Sigmoid colon (tissue), 7 donors: ENCODE results near the gene FAM83B. TPM values are rescaled to one million over a fixed set of nuclear protein-coding genes. Genes with fewer than 3 reads are reported as not detected.
"Not testable (repeated sequence)": the region's sequence is repeated elsewhere in the genome, so short reads cannot be mapped to it uniquely, and the experiment has no call there.

ENCODE experiments used
- DNase-seq: peaks from one replicate; pipeline ENCODE4 v3.0.0-alpha.2; 2019
- H3K27ac ChIP-seq, 4 donors: fragments of 200-600 bp; sonication (generic); one replicate each; pipeline ENCODE4 v1.5.1; 2016 to 2019; ENCODE audit warnings: mild to moderate bottlenecking in 1 of 4
- H3K27me3 ChIP-seq, 3 donors: fragments of 200-600 bp; sonication (generic); one replicate each; pipeline ENCODE4 v1.5.1; 2019; ENCODE audit warnings: mild to moderate bottlenecking in 1 of 3
- H3K36me3 ChIP-seq, 4 donors: fragments of 200-600 bp; sonication (generic); one replicate each; pipeline ENCODE4 v1.5.1; 2016 to 2019
- H3K4me1 ChIP-seq, 4 donors: fragments of 200-600 bp; sonication (generic); one replicate each; pipeline ENCODE4 v1.5.1; 2017 to 2019
- H3K4me3 ChIP-seq, 4 donors: fragments of 200-600 bp; sonication (generic); one replicate each; pipeline ENCODE4 v1.5.1; 2017 to 2019; ENCODE audit warnings: mild to moderate bottlenecking in 2 of 4, moderate library complexity in 1 of 4
- H3K9me3 ChIP-seq, 4 donors: fragments of 200-600 bp in 3 of 4; sonication (generic) in 3 of 4; one replicate each; pipeline versions ENCODE4 v1.5.1 to v1.6.1; 2013 to 2019
- EP300 ChIP-seq, 4 donors: sonication (generic); formaldehyde crosslinking; IDR thresholded peaks; one replicate each; pipeline ENCODE4 v1.6.1; 2017; ENCODE audit warnings: antibody characterized with exemption in 4 of 4
- POLR2A ChIP-seq, 2 donors: fragments of 450-650 bp; IDR thresholded peaks; one replicate each; pipeline ENCODE4 v1.6.1; 2016; ENCODE audit warnings: antibody characterized with exemption in 2 of 2, mild to moderate bottlenecking in 2 of 2, moderate library complexity in 2 of 2
- POLR2AphosphoS5 ChIP-seq, 4 donors: sonication (generic); formaldehyde crosslinking; IDR thresholded peaks; one replicate each; pipeline ENCODE4 v1.6.1; 2017; ENCODE audit warnings: antibody characterized with exemption in 4 of 4
- WGBS, 2 donors: extraction: QIAGEN DNeasy Blood & Tissue Kit; methylation state at CpG; one replicate each; pipeline ENCODE4 v1.1.7; 2013; 5-methylcytosine and 5-hydroxymethylcytosine counted together
- intact Hi-C: fragments of 100-400 bp; cut with DNase I; formaldehyde crosslinking; loops from one replicate; pipeline ENCODE4 v1.15.1; 2023
- polyA plus RNA-seq, 3 donors: library from polyadenylated mRNA; stranded (reverse); fragments of 200-250 nt; gene quantifications; one replicate each; pipeline ENCODE4 v1.2.3, GENCODE V29; 2013
- total RNA-seq, 4 donors: library from RNA; depleted of rRNA; stranded (reverse); fragments of >200 nt; gene quantifications; one replicate each; pipeline ENCODE4 v1.1.0, GENCODE V29; 2016
- TF ChIP-seq, protein P1 (sequence below), 4 experiments: fragments of 450-650 bp in 3 of 4; fragments of 200-600 bp in 1 of 4; IDR thresholded peaks; one replicate each; pipeline ENCODE4 v1.5.1; 2016 to 2019; ENCODE audit warnings: antibody characterized with exemption in 4 of 4, mild to moderate bottlenecking in 3 of 4, moderate library complexity in 2 of 4
- donor health status: healthy with polysubstance abuse.
- donor health status: Bipolar disorder and iron deficiency.
- donor health status: healthy.

The FAM83B gene
- total and polyA plus RNA-seq, 7 donors: under 0.01 to 5.1 (median 4.2) TPM; not detected in 3

DNA sequence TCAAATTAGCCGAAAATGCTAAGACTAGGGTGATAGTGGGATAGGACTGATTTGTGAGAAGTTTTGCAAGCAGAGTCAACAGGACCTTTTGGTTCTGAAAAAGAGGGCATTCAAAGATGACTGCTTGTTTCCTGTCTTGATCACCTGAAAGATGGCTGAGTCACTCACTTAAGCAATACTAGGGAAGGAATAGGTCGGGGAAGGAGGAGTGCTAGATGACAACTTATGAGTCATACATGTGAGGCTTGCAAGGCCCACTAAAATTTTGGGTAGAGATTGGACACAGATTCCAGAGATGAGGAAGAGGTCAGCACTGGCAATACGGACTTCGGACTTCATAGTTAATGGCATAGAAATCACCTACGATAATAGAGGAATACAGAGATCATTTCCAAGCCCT, 89.2 kb downstream of the FAM83B start:
- H3K36me3 ChIP-seq: no peaks in the 10 kb centered on the region
- no peak overlapping the region for H3K4me3 ChIP-seq
- H3K27me3 ChIP-seq: no peaks in the 10 kb centered on the region
- peaks cover 0 to 8% (median 2%) of the 10 kb centered on the region in 4 donors for H3K9me3 ChIP-seq
- DNase-seq: no peak
- no peak overlapping the region for H3K27ac ChIP-seq
- intact Hi-C loops: no loop called here
- 69 to 79% methylated on average over 5 of the region's 5 CpGs for WGBS, 2 donors
- H3K4me1 ChIP-seq: no peaks in the 10 kb centered on the region
- TF ChIP-seq, protein P1, sequence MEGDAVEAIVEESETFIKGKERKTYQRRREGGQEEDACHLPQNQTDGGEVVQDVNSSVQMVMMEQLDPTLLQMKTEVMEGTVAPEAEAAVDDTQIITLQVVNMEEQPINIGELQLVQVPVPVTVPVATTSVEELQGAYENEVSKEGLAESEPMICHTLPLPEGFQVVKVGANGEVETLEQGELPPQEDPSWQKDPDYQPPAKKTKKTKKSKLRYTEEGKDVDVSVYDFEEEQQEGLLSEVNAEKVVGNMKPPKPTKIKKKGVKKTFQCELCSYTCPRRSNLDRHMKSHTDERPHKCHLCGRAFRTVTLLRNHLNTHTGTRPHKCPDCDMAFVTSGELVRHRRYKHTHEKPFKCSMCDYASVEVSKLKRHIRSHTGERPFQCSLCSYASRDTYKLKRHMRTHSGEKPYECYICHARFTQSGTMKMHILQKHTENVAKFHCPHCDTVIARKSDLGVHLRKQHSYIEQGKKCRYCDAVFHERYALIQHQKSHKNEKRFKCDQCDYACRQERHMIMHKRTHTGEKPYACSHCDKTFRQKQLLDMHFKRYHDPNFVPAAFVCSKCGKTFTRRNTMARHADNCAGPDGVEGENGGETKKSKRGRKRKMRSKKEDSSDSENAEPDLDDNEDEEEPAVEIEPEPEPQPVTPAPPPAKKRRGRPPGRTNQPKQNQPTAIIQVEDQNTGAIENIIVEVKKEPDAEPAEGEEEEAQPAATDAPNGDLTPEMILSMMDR (IDR thresholded peaks at IDR 0.05): no peak
- TF ChIP-seq POLR2AphosphoS5 (IDR thresholded peaks at IDR 0.05) (no peak), EP300 (IDR thresholded peaks at IDR 0.05) (no peak), POLR2A (IDR thresholded peaks at IDR 0.05) (no peak)

DNA sequence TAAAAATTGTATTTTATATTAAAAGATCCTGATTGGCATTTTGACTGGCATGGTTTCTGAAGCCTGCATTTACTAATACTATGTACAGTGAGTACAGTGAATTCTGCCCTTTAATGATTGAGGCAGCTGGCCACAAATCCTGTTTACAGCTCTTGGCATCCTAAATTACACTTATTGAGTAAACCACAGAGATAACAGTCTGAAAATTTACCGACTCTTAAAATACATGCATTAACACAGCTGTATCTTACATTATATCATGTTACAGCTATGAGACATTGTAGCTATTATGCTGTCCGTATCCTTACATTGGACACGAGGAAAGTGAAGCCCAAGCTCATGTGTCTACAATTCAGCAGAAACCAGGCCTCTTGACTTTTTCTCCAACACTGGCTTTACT, 90.8 kb downstream of the FAM83B start:
- WGBS, 2 donors: 60 to 75% methylated on average over 3 of the region's 3 CpGs
- H3K27me3 ChIP-seq: no peaks in the 10 kb centered on the region
- TF ChIP-seq POLR2A (IDR thresholded peaks at IDR 0.05) (no peak), POLR2AphosphoS5 (IDR thresholded peaks at IDR 0.05) (no peak), EP300 (IDR thresholded peaks at IDR 0.05) (no peak)
- TF ChIP-seq, protein P1 (IDR thresholded peaks at IDR 0.05): no peak
- H3K27ac ChIP-seq: no peak overlapping the region
- no peak overlapping the region for H3K4me3 ChIP-seq
- intact Hi-C loops: no loop called here
- no peaks in the 10 kb centered on the region for H3K4me1 ChIP-seq
- DNase-seq: no peak
- peaks cover 0 to 5% (median 2%) of the 10 kb centered on the region in 4 donors for H3K9me3 ChIP-seq
- H3K36me3 ChIP-seq: no peaks in the 10 kb centered on the region

DNA sequence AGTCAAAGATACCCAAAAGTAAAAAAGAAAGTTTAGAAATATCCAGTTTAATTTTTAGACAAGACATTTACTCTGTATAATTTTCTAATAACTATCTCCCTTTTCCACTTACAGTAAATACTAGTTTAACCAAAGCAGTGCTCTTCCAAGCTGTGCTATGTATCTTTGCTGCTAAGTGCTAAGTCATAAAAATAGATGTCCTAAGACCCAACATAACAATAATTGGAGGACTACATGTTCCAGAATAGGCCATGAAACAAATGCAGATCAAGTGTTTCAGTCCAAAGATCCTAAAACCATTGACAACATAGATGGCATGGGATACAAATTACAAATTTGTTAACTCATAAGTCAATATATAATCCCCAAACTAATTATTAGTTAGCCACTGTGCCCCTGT, 111.1 kb downstream of the FAM83B start:
- Histone ChIP-seq H3K4me1 (peaks cover 0 to 6% (median 0%) of the 10 kb centered on the region in 4 donors), H3K36me3 (no peaks in the 10 kb centered on the region), H3K27ac (no peak overlapping the region), H3K27me3 (no peaks in the 10 kb centered on the region), H3K9me3 (peaks cover 0 to 3% (median 0%) of the 10 kb centered on the region in 4 donors), H3K4me3 (no peak overlapping the region)
- intact Hi-C loops: no loop called here
- TF ChIP-seq POLR2A (IDR thresholded peaks at IDR 0.05) (no peak), POLR2AphosphoS5 (IDR thresholded peaks at IDR 0.05) (no peak), EP300 (IDR thresholded peaks at IDR 0.05) (no peak)
- TF ChIP-seq, protein P1 (IDR thresholded peaks at IDR 0.05): no peak
- no peak for DNase-seq

DNA sequence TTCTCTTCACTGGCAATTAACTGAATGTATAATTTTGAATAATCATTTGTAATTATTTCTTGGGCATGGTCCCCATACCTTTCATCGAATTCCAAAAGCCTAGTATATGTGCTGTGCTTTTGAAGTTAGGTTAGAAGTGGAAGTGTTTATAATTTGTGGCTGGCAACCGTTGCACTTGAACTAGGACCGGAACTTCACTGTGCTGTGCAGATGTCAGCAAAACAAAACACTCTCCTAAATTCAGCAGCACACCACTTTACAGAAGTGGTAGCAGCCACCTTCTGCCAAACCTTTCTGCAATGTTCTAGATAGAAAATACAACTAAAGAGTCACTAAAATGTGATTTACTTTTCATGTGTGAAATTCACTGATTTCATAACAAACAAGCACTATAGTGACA, 111.9 kb downstream of the FAM83B start:
- intact Hi-C loops: no loop called here
- Histone ChIP-seq H3K27me3 (no peaks in the 10 kb centered on the region), H3K27ac (no peak overlapping the region), H3K36me3 (no peaks in the 10 kb centered on the region), H3K9me3 (peaks cover 0 to 3% (median 0%) of the 10 kb centered on the region in 4 donors), H3K4me3 (no peak overlapping the region), H3K4me1 (peaks cover 0 to 6% (median 0%) of the 10 kb centered on the region in 4 donors)
- 42 to 80% methylated on average over 3 of the region's 3 CpGs for WGBS, 2 donors
- no peak for DNase-seq
- no peak for TF ChIP-seq POLR2AphosphoS5 (IDR thresholded peaks at IDR 0.05)
- TF ChIP-seq, protein P1 (IDR thresholded peaks at IDR 0.05): no peak
- TF ChIP-seq EP300 (IDR thresholded peaks at IDR 0.05): no peak
- no peak for TF ChIP-seq POLR2A (IDR thresholded peaks at IDR 0.05)

DNA sequence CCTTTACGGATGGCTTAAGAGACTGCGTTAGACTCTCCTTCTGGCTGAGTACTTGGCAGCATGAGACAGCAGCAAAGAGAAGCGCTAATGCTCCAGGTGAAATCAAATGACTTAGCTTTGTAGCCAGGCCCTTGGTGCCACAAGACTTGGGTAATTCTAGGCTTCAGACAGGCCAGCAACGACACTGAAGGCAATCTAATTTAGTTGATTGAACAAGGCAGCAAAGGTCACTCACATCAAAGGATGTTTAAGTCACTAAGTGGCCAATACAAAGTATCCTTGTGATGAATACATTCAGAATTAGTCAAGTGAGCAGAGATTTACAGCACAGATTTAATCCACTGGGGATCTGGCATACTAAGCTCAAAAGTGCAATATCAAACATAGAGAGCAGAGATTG, 113.2 kb downstream of the FAM83B start:
- WGBS, 2 donors: 82 to 86% methylated on average over 4 of the region's 4 CpGs
- TF ChIP-seq POLR2A (IDR thresholded peaks at IDR 0.05) (no peak), POLR2AphosphoS5 (IDR thresholded peaks at IDR 0.05) (no peak), EP300 (IDR thresholded peaks at IDR 0.05) (no peak)
- TF ChIP-seq, protein P1 (IDR thresholded peaks at IDR 0.05): no peak
- Histone ChIP-seq H3K4me3 (no peak overlapping the region), H3K36me3 (no peaks in the 10 kb centered on the region), H3K27ac (no peak overlapping the region), H3K9me3 (peaks cover 0 to 3% (median 0%) of the 10 kb centered on the region in 4 donors), H3K27me3 (no peaks in the 10 kb centered on the region), H3K4me1 (peaks cover 0 to 6% (median 0%) of the 10 kb centered on the region in 4 donors)
- no peak for DNase-seq
- intact Hi-C loops: no loop called here

DNA sequence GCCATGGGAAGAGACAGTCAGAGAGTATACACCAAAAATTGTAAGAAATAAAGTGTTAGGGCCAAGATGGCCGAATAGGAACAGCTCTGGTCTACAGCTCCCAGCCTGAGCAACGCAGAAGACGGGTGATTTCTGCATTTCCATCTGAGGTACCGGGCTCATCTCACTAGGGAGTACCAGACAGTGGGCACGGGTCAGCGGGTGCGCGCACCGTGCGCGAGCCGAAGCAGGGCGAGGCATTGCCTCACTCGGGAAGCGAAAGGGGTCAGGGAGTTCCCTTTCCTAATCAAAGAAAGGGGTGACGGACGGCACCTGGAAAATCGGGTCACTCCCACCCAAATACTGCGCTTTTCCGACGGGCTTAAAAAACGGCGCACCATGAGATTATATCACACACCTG, 114.8 kb downstream of the FAM83B start:
- H3K4me3 ChIP-seq, H3K27me3 ChIP-seq, H3K36me3 ChIP-seq, intact Hi-C loops, H3K9me3 ChIP-seq, H3K4me1 ChIP-seq, H3K27ac ChIP-seq, DNase-seq: not testable (repeated sequence)
- 92 to 94% methylated on average over 23 of the region's 23 CpGs for WGBS, 2 donors
